Left ventricle myocardium inferior (tissue), 1 donor: Measurements from ENCODE around the gene CNTN1. TPM values are rescaled to one million over a fixed set of nuclear protein-coding genes. Genes with fewer than 3 reads are reported as not detected.

ENCODE experiments used
- DNase-seq: peaks from one replicate; pipeline ENCODE4 v3.0.0-alpha.2; 2020
- H3K27ac ChIP-seq: fragments of 200-600 bp; replicated peaks from 2 replicates; pipeline ENCODE4 v1.8.0; 2021
- H3K27me3 ChIP-seq: fragments of 200-600 bp; 2 replicates; pipeline ENCODE4 v1.8.0; 2021; ENCODE audit warnings: low read depth
- H3K36me3 ChIP-seq: fragments of 200-600 bp; 2 replicates; pipeline ENCODE4 v1.8.0; 2021
- H3K4me1 ChIP-seq: fragments of 200-600 bp; 2 replicates; pipeline ENCODE4 v1.8.0; 2021
- H3K4me3 ChIP-seq: fragments of 200-600 bp; 2 replicates; pipeline ENCODE4 v1.8.0; 2021; ENCODE audit warnings: mild to moderate bottlenecking, moderate library complexity
- H3K9me3 ChIP-seq: fragments of 200-600 bp; replicated peaks from 2 replicates; pipeline ENCODE4 v1.8.0; 2021
- CTCF ChIP-seq: fragments of 200-600 bp; IDR thresholded peaks from 2 replicates; pipeline ENCODE4 v1.8.0; 2021; ENCODE audit warnings: antibody characterized with exemption, mild to moderate bottlenecking, borderline replicate concordance
- intact Hi-C: fragments of 100-400 bp; cut with micrococcal nuclease; formaldehyde crosslinking; loops from one replicate; pipeline ENCODE4 v1.11.0; 2022
- total RNA-seq: library from RNA; stranded (reverse); fragmentation: NEBNext Ultra II Directional; extraction: Animal tissue kit (Norgen Biotek cat#: 25700); gene quantifications from one replicate; pipeline ENCODE4 v1.2.1, GENCODE V29; 2021
- donor health status: DM: no; HTN: yes; CAD: no; lungs with severe emphysema.

CNTN1 gene
- total RNA-seq, 1 donor from 2014 or later, result 0.11 TPM

GRCh38 chr12:40784102-40784501, 91.9 kb downstream of the CNTN1 start:
- no peak overlapping the region for H3K27ac ChIP-seq
- DNase-seq, result no peak
- H3K36me3 ChIP-seq, result no peaks in the 10 kb centered on the region
- TF ChIP-seq CTCF, result no peak
- intact Hi-C loops, result no loop called here
- no peak overlapping the region for H3K4me3 ChIP-seq
- H3K4me1 ChIP-seq, result no peaks in the 10 kb centered on the region
- H3K27me3 ChIP-seq, result no peaks in the 10 kb centered on the region
- no peaks in the 10 kb centered on the region for H3K9me3 ChIP-seq

- H3K27ac ChIP-seq, result no peak overlapping the region
- H3K4me1 ChIP-seq, result no peaks in the 10 kb centered on the region
- intact Hi-C loops, result no loop called here
- H3K9me3 ChIP-seq, result no peaks in the 10 kb centered on the region
- TF ChIP-seq CTCF, result no peak
- H3K4me3 ChIP-seq, result no peak overlapping the region
- no peaks in the 10 kb centered on the region for H3K36me3 ChIP-seq
- no peaks in the 10 kb centered on the region for H3K27me3 ChIP-seq
- no peak for DNase-seq
Observed at GRCh38 chr12:40788276-40788675, 96.0 kb downstream of the CNTN1 start.

- H3K27me3 ChIP-seq, result no peaks in the 10 kb centered on the region
- H3K4me1 ChIP-seq, result no peaks in the 10 kb centered on the region
- H3K36me3 ChIP-seq, result no peaks in the 10 kb centered on the region
- DNase-seq, result no peak
- no peak for TF ChIP-seq CTCF
- H3K27ac ChIP-seq, result no peak overlapping the region
- intact Hi-C loops, result no loop called here
- H3K9me3 ChIP-seq, result no peaks in the 10 kb centered on the region
- H3K4me3 ChIP-seq, result no peak overlapping the region
Observed at GRCh38 chr12:40792792-40793386, 100.7 kb downstream of the CNTN1 start.

GRCh38 chr12:40793471-40793870, 101.2 kb downstream of the CNTN1 start:
- no peak overlapping the region for H3K27ac ChIP-seq
- no peak for TF ChIP-seq CTCF
- intact Hi-C loops, result no loop called here
- H3K4me3 ChIP-seq, result no peak overlapping the region
- no peak for DNase-seq
- no peaks in the 10 kb centered on the region for H3K36me3 ChIP-seq
- H3K27me3 ChIP-seq, result no peaks in the 10 kb centered on the region
- no peaks in the 10 kb centered on the region for H3K9me3 ChIP-seq
- H3K4me1 ChIP-seq, result no peaks in the 10 kb centered on the region

GRCh38 chr12:40794087-40794486, 101.8 kb downstream of the CNTN1 start:
- Histone ChIP-seq H3K4me1 (no peaks in the 10 kb centered on the region), H3K27ac (no peak overlapping the region), H3K9me3 (no peaks in the 10 kb centered on the region), H3K4me3 (no peak overlapping the region), H3K36me3 (no peaks in the 10 kb centered on the region), H3K27me3 (no peaks in the 10 kb centered on the region)
- intact Hi-C loops, result no loop called here
- DNase-seq, result no peak
- no peak for TF ChIP-seq CTCF
